Activated CD8-positive, alpha-beta T cell treated with anti-CD3 and anti-CD28 coated beads for 36 hours (primary cell): ENCODE measurements around the gene MORF4L1. TPM values are rescaled to one million over a fixed set of nuclear protein-coding genes. Genes with fewer than 3 reads are reported as not detected.
"Not testable (repeated sequence)": the region's sequence is repeated elsewhere in the genome, so short reads cannot be mapped to it uniquely, and the experiment has no call there.

Source experiments
- ATAC-seq: fragments of 200-7000 bp; cut with Tn5 transposase; one replicate; pipeline ENCODE4 v1.10.0; 2021; ENCODE audit warnings: mild to moderate bottlenecking, moderate library complexity
- CTCF ChIA-PET: fragments of 350-600 bp; sonication (Branson Sonifier 250); formaldehyde crosslinking; loops from one replicate; lab custom pipeline; 2021; ENCODE audit warnings: antibody characterized with exemption; lab: Charles Lee
- POLR2A ChIA-PET: fragments of 350-600 bp; sonication (Branson Sonifier 250); formaldehyde crosslinking; loops from one replicate; lab custom pipeline; 2021; ENCODE audit warnings: antibody characterized with exemption; lab: Charles Lee
- DNase-seq: peaks from one replicate; pipeline ENCODE4 v3.0.0-alpha.2; 2020
- H3K27ac Mint-ChIP-seq: one replicate; pipeline ENCODE4 v1.8.0; 2021; ENCODE audit warnings: mild to moderate bottlenecking, mixed read lengths
- H3K27me3 Mint-ChIP-seq: one replicate; pipeline ENCODE4 v1.8.0; 2021; ENCODE audit warnings: mixed read lengths
- H3K36me3 Mint-ChIP-seq: one replicate; pipeline ENCODE4 v1.8.0; 2021; ENCODE audit warnings: low read depth, mixed read lengths
- H3K4me1 Mint-ChIP-seq: one replicate; pipeline ENCODE4 v1.8.0; 2021; ENCODE audit warnings: low read depth, mixed read lengths
- H3K4me3 Mint-ChIP-seq: one replicate; pipeline ENCODE4 v1.8.0; 2021; ENCODE audit warnings: mild to moderate bottlenecking, moderate library complexity, mixed read lengths
- H3K9me3 Mint-ChIP-seq: one replicate; pipeline ENCODE4 v1.8.0; 2021; ENCODE audit warnings: mixed read lengths
- intact Hi-C: fragments of 100-400 bp; cut with micrococcal nuclease; formaldehyde crosslinking; loops from one replicate; pipeline ENCODE4 v1.10.0; 2022
- total RNA-seq, 2 experiments: library from RNA; stranded (reverse); gene quantifications; one replicate each; pipeline ENCODE4 v1.2.3, GENCODE V29; 2021
- TF ChIP-seq, protein P1 (sequence below): fragments of 200-600 bp; IDR thresholded peaks from one replicate; pipeline ENCODE4 v1.8.0; 2022; ENCODE audit warnings: antibody characterized with exemption, mild to moderate bottlenecking

MORF4L1 gene
- total RNA-seq, 2 experiments from 2014 or later, result 236 to 247 TPM

DNA sequence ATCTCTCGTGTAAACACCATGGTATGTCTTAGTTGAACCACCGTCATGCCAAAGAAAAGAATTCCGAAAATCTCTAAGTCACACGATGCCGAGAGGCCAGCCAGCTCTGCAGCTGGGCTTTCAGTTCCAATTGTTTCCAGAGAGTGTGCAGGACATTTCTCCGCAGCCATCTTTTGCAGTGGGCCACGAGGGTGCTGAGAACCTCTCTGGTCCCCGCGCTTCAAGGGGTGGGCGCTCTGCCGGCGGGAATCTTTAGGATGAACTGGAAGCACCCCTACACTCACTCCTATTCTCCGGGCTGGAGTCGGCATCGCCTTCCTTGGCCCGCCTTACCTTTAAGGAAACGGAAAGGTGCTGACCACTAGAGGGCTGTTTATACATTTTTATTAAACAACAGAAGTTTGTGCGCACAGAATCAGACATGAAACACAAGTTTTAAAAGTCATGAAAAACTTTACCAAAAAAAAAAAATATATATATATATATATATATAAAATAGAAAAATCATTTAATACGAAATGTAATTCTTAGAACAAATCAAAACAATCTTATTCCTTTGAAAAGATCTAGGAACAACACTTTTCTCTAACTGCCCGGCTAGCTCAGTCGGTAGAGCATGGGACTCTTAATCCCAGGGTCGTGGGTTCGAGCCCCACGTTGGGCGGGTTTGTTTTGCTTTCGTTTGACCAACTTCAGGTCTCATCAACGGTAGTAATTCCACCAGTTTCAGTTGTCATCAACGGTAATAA is 12.5 kb upstream of the MORF4L1 start:
- intact Hi-C loops, result no loop called here
- CTCF ChIA-PET, result interaction anchor here (0.7 to 2.1 kb wide), 5 partner anchors 10 to 31 kb away, joined by 3 to 15 read pairs (median 3); partner anchors contain the start of gene MORF4L1

DNA sequence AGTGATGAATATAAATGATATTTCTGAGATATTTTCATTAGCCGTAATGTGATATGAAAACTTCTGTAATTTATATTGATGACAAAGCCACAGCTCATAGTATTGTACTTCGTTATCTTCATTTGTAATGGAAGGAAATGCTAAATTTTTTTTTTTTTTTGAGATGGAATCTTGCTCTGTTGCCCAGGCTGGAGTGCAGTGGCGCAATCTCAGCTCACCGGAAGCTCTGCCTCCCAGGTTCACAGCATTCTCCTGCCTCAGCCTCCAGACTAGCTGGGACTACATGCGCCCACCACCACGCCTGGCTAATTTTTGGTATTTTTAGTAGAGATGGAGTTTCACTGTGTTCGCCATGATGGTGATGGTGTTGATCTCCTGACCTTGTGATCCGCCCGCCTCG is 7.1 kb upstream of the MORF4L1 start:
- H3K4me3 Mint-ChIP-seq, POLR2A ChIA-PET, H3K9me3 Mint-ChIP-seq, intact Hi-C loops, DNase-seq, CTCF ChIA-PET, H3K27me3 Mint-ChIP-seq, ATAC-seq, H3K4me1 Mint-ChIP-seq, H3K27ac Mint-ChIP-seq, H3K36me3 Mint-ChIP-seq: not testable (repeated sequence)

More for the DNA sequence above, 12.5 kb upstream of the MORF4L1 start:
- Mint-ChIP-seq H3K4me1 (peaks cover 6% of the 10 kb centered on the region), H3K27me3 (no peaks in the 10 kb centered on the region), H3K9me3 (no peaks in the 10 kb centered on the region), H3K4me3 (peak overlapping the region; percentile 84), H3K36me3 (peaks cover 1% of the 10 kb centered on the region), H3K27ac (peak overlapping the region; percentile 84)
- TF ChIP-seq, protein P1, sequence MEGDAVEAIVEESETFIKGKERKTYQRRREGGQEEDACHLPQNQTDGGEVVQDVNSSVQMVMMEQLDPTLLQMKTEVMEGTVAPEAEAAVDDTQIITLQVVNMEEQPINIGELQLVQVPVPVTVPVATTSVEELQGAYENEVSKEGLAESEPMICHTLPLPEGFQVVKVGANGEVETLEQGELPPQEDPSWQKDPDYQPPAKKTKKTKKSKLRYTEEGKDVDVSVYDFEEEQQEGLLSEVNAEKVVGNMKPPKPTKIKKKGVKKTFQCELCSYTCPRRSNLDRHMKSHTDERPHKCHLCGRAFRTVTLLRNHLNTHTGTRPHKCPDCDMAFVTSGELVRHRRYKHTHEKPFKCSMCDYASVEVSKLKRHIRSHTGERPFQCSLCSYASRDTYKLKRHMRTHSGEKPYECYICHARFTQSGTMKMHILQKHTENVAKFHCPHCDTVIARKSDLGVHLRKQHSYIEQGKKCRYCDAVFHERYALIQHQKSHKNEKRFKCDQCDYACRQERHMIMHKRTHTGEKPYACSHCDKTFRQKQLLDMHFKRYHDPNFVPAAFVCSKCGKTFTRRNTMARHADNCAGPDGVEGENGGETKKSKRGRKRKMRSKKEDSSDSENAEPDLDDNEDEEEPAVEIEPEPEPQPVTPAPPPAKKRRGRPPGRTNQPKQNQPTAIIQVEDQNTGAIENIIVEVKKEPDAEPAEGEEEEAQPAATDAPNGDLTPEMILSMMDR, result peak; percentile 73
- ATAC-seq (peak; percentile 94), DNase-seq (peak; percentile 91)
- POLR2A ChIA-PET, result interaction anchor here (0.7 to 1.6 kb wide), 2 partner anchors 13 to 26 kb away, joined by 3 to 4 read pairs; no protein-coding TSS in a partner anchor

GRCh38 chr15:78866031-78866430 is 6.7 kb upstream of the MORF4L1 start:
- ATAC-seq, H3K27ac Mint-ChIP-seq, H3K9me3 Mint-ChIP-seq, H3K4me1 Mint-ChIP-seq, POLR2A ChIA-PET, intact Hi-C loops, DNase-seq, H3K36me3 Mint-ChIP-seq, H3K27me3 Mint-ChIP-seq, CTCF ChIA-PET, H3K4me3 Mint-ChIP-seq: not testable (repeated sequence)

DNA sequence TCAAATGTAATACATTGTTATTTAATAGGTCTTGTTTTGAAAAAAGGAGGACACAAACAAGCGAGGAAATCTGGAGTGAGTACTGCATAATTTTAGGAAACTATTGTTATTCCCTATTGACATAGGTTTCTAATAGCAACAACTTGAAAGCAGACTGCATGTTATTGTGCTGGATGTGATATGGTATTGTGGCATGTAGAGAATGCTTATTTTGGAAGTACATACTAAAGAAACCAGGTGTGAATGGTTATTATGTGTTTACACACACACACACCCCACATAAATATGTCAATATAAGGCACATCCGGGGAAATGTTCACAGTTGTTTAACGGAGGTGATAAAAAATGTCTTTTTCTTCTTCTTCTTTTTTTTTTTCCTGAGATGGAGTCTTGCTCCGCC is 5.9 kb upstream of the MORF4L1 start:
- POLR2A ChIA-PET, result no interaction called here
- Mint-ChIP-seq H3K9me3 (no peaks in the 10 kb centered on the region), H3K4me1 (peaks cover 2% of the 10 kb centered on the region), H3K27ac (no peak overlapping the region), H3K27me3 (no peaks in the 10 kb centered on the region), H3K4me3 (no peak overlapping the region), H3K36me3 (no peaks in the 10 kb centered on the region)
- intact Hi-C loops, result no loop called here
- DNase-seq (no peak), ATAC-seq (no peak)
- TF ChIP-seq, protein P1, result no peak
- CTCF ChIA-PET, result no interaction called here

GRCh38 chr15:78868366-78868765 is 4.3 kb upstream of the MORF4L1 start:
- H3K27ac Mint-ChIP-seq, result no peak overlapping the region
- DNase-seq (no peak), ATAC-seq (no peak)
- intact Hi-C loops, result no loop called here
- no peaks in the 10 kb centered on the region for H3K36me3 Mint-ChIP-seq
- TF ChIP-seq, protein P1, result no peak
- ChIA-PET POLR2A (no interaction called here), CTCF (no interaction called here)
- no peaks in the 10 kb centered on the region for H3K9me3 Mint-ChIP-seq
- H3K4me1 Mint-ChIP-seq, result peaks cover 5% of the 10 kb centered on the region
- no peaks in the 10 kb centered on the region for H3K27me3 Mint-ChIP-seq
- no peak overlapping the region for H3K4me3 Mint-ChIP-seq

GRCh38 chr15:78871483-78872127 is 1.1 kb upstream of the MORF4L1 start:
- H3K27ac Mint-ChIP-seq, result peak overlapping the region; percentile 86
- ChIA-PET CTCF (interaction anchor here (0.8 kb wide), 1 partner anchor 11 kb away, joined by 3 read pairs; no protein-coding TSS in a partner anchor), POLR2A (interaction anchor here (0.7 to 3.7 kb wide), 4 partner anchors 9 to 434 kb away, joined by 3 to 11 read pairs (median 4); no protein-coding TSS in a partner anchor)
- H3K27me3 Mint-ChIP-seq, intact Hi-C loops, H3K9me3 Mint-ChIP-seq, ATAC-seq, DNase-seq: not testable (repeated sequence)
- H3K4me3 Mint-ChIP-seq, result peak overlapping the region; percentile 89
- peaks cover 20% of the 10 kb centered on the region for H3K36me3 Mint-ChIP-seq
- peaks cover 20% of the 10 kb centered on the region for H3K4me1 Mint-ChIP-seq
